K562 (cell line): ENCODE results near the gene ARHGEF7. TPM values are rescaled to one million over a fixed set of nuclear protein-coding genes. Genes with fewer than 3 reads are reported as not detected.

ENCODE experiments used
- ATAC-seq: fragments of 200-7000 bp; cut with Tn5 transposase; 3 replicates; pipeline ENCODE4 v1.9.1; 2020; ENCODE audit warnings: moderate library complexity
- BruUV-seq: library from RNA; stranded (reverse); fragments of 400-500 nt; replicated peaks from 2 replicates; lab custom pipeline; 2021; lab: Mats Ljungman, UMichigan
- CTCF ChIA-PET: fragments of 300-600 bp; formaldehyde crosslinking; extraction: SDS; loops from one replicate; lab custom pipeline; 2021; ENCODE audit warnings: low intra/inter-chr PET ratio; lab: Yijun Ruan, JAX
- POLR2A ChIA-PET: fragments of 300-600, 350-650 bp; sonication (Branson Sonifier 250); formaldehyde crosslinking; extraction: SDS; loops from one replicate; lab custom pipeline; 2021; ENCODE audit warnings: antibody characterized with exemption, inconsistent platforms; lab: Yijun Ruan, JAX
- DNase-seq, 4 experiments: peaks; one replicate each; pipeline versions ENCODE4 v3.0.0 to v3.0.0-alpha.2; 2011 to 2018; ENCODE audit warnings: low spot score in 3 of 4, mixed read lengths in 3 of 4; ENCODE audit errors: extremely low read depth in 1 of 4
- FAIRE-seq: peaks from 2 replicates; lab custom pipeline; 2011; peaks lifted over from hg19 to GRCh38; lab: Jason Lieb, UNC
- H2AFZ ChIP-seq: 2 replicates; pipeline ENCODE4 v1.6.0; 2011; ENCODE audit warnings: low read depth, low read length, control low read depth, inconsistent platforms
- H3K27ac ChIP-seq: fragments of 200-600 bp; 3 replicates; pipeline ENCODE4 v1.8.0; 2011; ENCODE audit warnings: low read depth, mild to moderate bottlenecking, control low read depth, inconsistent platforms, low read length, moderate library complexity, mixed read lengths; ENCODE audit errors: extremely low read depth
- H3K27me3 ChIP-seq, 2 experiments: fragments of 300-600 bp in 1 of 2; 2 replicates in 1 of 2; 3 replicates in 1 of 2; pipeline versions ENCODE4 v1.6.0 to v1.8.0; 2011; ENCODE audit warnings: inconsistent platforms in 2 of 2, low read length in 2 of 2, mild to moderate bottlenecking in 1 of 2, mixed read lengths in 1 of 2, moderate library complexity in 1 of 2; ENCODE audit not compliant: control insufficient read depth in 2 of 2, insufficient read depth in 2 of 2
- H3K36me3 ChIP-seq: fragments of 300-600 bp; 3 replicates; pipeline ENCODE4 v1.8.0; 2011; ENCODE audit warnings: mild to moderate bottlenecking, low read length, inconsistent platforms; ENCODE audit not compliant: control insufficient read depth, insufficient read depth
- H3K4me1 ChIP-seq, 2 experiments: fragments of 200-600 bp in 1 of 2; replicated peaks in 1 of 2; 2 replicates in 1 of 2; 3 replicates in 1 of 2; pipeline versions ENCODE4 v1.5.1 to v1.8.0; 2011; ENCODE audit warnings: inconsistent platforms in 2 of 2, low read length in 2 of 2, mild to moderate bottlenecking in 1 of 2, mixed read lengths in 1 of 2, moderate library complexity in 1 of 2; ENCODE audit not compliant: control insufficient read depth in 2 of 2, insufficient read depth in 2 of 2
- H3K4me2 ChIP-seq: 2 replicates; pipeline ENCODE4 v1.6.1; 2011; ENCODE audit warnings: low read length, control low read depth, inconsistent platforms, mixed read lengths; ENCODE audit not compliant: insufficient read depth
- H3K4me3 ChIP-seq: fragments of 200-600 bp; sonication (generic), shearing (Covaris generic); 2 replicates; pipeline ENCODE4 v1.5.1; 2016; ENCODE audit warnings: control low read depth, inconsistent platforms
- H3K79me2 ChIP-seq: fragments of 200-600 bp; 3 replicates; pipeline ENCODE4 v1.8.0; 2011; ENCODE audit warnings: low read length, inconsistent platforms; ENCODE audit not compliant: control insufficient read depth, insufficient read depth
- H3K9ac ChIP-seq, 2 experiments: 2 replicates each; pipeline versions ENCODE4 v1.6.0 to v1.6.1; 2011; ENCODE audit warnings: low read depth in 2 of 2, low read length in 2 of 2, control low read depth in 1 of 2, inconsistent platforms in 1 of 2, mild to moderate bottlenecking in 1 of 2, mixed read lengths in 1 of 2; ENCODE audit not compliant: insufficient read depth in 1 of 2
- H3K9me1 ChIP-seq: one replicate; pipeline ENCODE4 v1.6.0; 2011; ENCODE audit warnings: inconsistent platforms, mild to moderate bottlenecking, low read length, moderate library complexity; ENCODE audit not compliant: control insufficient read depth, insufficient read depth
- H3K9me3 ChIP-seq: replicated peaks from 2 replicates; pipeline ENCODE4 v1.5.1; 2011; ENCODE audit warnings: low read depth, low read length, inconsistent platforms; ENCODE audit not compliant: control insufficient read depth, insufficient read depth
- H4K20me1 ChIP-seq: replicated peaks from 2 replicates; pipeline ENCODE4 v1.6.1; 2011; ENCODE audit warnings: low read length, inconsistent platforms, mixed read lengths; ENCODE audit not compliant: control insufficient read depth, insufficient read depth
- AFF4 ChIP-seq: sonication (generic); formaldehyde crosslinking; IDR thresholded peaks from 2 replicates; pipeline ENCODE4 v1.8.0; 2023; ENCODE audit warnings: mild to moderate bottlenecking, missing genetic modification reagents
- DEAF1 ChIP-seq: fragments of 450-650 bp; formaldehyde crosslinking; IDR thresholded peaks from 2 replicates; pipeline ENCODE4 v1.4.0; 2020; ENCODE audit warnings: mild to moderate bottlenecking, moderate library complexity
- HMG20B ChIP-seq: fragments of 250-450 bp; sonication (Bioruptor Pico); IDR thresholded peaks from 2 replicates; pipeline ENCODE4 v1.5.0; 2021; ENCODE audit warnings: mild to moderate bottlenecking
- MIER1 ChIP-seq: fragments of 450-650 bp; IDR thresholded peaks from 2 replicates; pipeline ENCODE4 v1.6.1; 2016; ENCODE audit warnings: antibody characterized with exemption, mild to moderate bottlenecking, low read depth
- RBBP5 ChIP-seq: fragments of 200-600 bp; sonication (generic); IDR thresholded peaks from 2 replicates; pipeline ENCODE4 v1.6.1; 2012; ENCODE audit warnings: borderline replicate concordance, mild to moderate bottlenecking, low read length, control low read depth, inconsistent platforms; ENCODE audit not compliant: insufficient read depth, poor library complexity, severe bottlenecking
- RBM15 ChIP-seq: fragments of 200-400 bp; formaldehyde crosslinking; IDR thresholded peaks from 2 replicates; pipeline ENCODE4 v1.6.1; 2018; ENCODE audit warnings: mild to moderate bottlenecking, low read length, moderate library complexity; ENCODE audit not compliant: insufficient read depth
- STAT5A ChIP-seq: IDR thresholded peaks from 2 replicates; pipeline ENCODE4 v1.6.1; 2012; ENCODE audit warnings: low read length, inconsistent platforms, borderline replicate concordance
- TCF3 ChIP-seq: sonication (generic); formaldehyde crosslinking; IDR thresholded peaks from 2 replicates; pipeline ENCODE4 v1.4.0; 2020; ENCODE audit warnings: mild to moderate bottlenecking, missing genetic modification reagents
- TEAD1 ChIP-seq, 2 experiments: fragments of 450-650 bp in 1 of 2; sonication (generic) in 1 of 2; formaldehyde crosslinking; IDR thresholded peaks; 2 replicates each; pipeline versions ENCODE4 v1.4.0 to v1.8.0; 2020 to 2022; ENCODE audit warnings: mild to moderate bottlenecking in 2 of 2, missing genetic modification reagents in 1 of 2
- WGBS: fragments of 100-300 bp; shearing (Covaris generic); methylation state at CpG from one replicate; pipeline ENCODE4 v1.1.6; 2016; ENCODE audit warnings: low coverage, mixed read lengths; ENCODE audit not compliant: insufficient coverage; ENCODE audit errors: missing lambda C conversion rate; 5-methylcytosine and 5-hydroxymethylcytosine counted together
- in situ Hi-C: fragments of 300-500 bp; cut with MboI; formaldehyde crosslinking; loops from 4 replicates; pipeline ENCODE4 v1.15.0; 2018; ENCODE audit warnings: inconsistent platforms, mixed read lengths
- intact Hi-C: fragments of 100-400 bp; cut with micrococcal nuclease; formaldehyde crosslinking; loops from 2 replicates; pipeline ENCODE4 v1.14.2; 2022
- polyA plus RNA-seq, 8 experiments: library from polyadenylated mRNA; depleted of rRNA in 4 of 8; stranded (reverse) in 5 of 8; unstranded in 3 of 8; fragments of >200 nt; fragmentation: Nextera tagmentation in 2 of 8; fragmentation: Illumina TruSeq in 1 of 8; extraction: Ambion mirVana in 2 of 8; extraction: Trizol in 1 of 8; gene quantifications; 2 replicates each; pipeline versions ENCODE4 v1.2.1 to v1.2.3, GENCODE V29; 2011 to 2014; ENCODE audit warnings: inconsistent platforms in 1 of 8, missing spikeins in 1 of 8
- total RNA-seq, 7 experiments: library from RNA; depleted of rRNA in 6 of 7; stranded (reverse); fragments of >200 nt in 6 of 7; fragmentation: Illumina TruSeq in 2 of 7; extraction: Trizol in 2 of 7; gene quantifications; 2 replicates each; pipeline versions ENCODE4 v1.2.1 to v1.2.3, GENCODE V29; 2011 to 2021; ENCODE audit warnings: low replicate concordance in 1 of 7

Gene ARHGEF7
- total and polyA plus RNA-seq, 9 of the 15 experiments (the other 6 are each of a cell fraction or from before 2014, with no cell fraction given): 2.1 to 26.8 (median 17.5) TPM

GRCh38 chr13:111317571-111318345 lies 202.6 kb downstream of the ARHGEF7 start:
- no peak for DNase-seq
- H3K27ac ChIP-seq: no peak overlapping the region
- no peak overlapping the region for H2AFZ ChIP-seq
- no peaks in the 10 kb centered on the region for H3K79me2 ChIP-seq
- no peak overlapping the region for H3K9ac ChIP-seq
- intact Hi-C loops: no loop called here
- WGBS: 7% methylated on average over 23 of the region's 29 CpGs
- FAIRE-seq: no peak
- H3K36me3 ChIP-seq: no peaks in the 10 kb centered on the region
- no peak overlapping the region for H3K4me2 ChIP-seq
- no peaks in the 10 kb centered on the region for H3K9me1 ChIP-seq
- BruUV-seq: no TSS peak
- TF ChIP-seq DEAF1 (CRISPR knock-in tag): no peak
- TF ChIP-seq TEAD1 (CRISPR knock-in tag; IDR thresholded peaks at IDR 0.05): no peak
- no peak for TF ChIP-seq RBM15
- TF ChIP-seq STAT5A: no peak
- no peak for TF ChIP-seq AFF4 (CRISPR knock-in tag)
- no peak for TF ChIP-seq TCF3 (CRISPR knock-in tag)
- no peak for TF ChIP-seq HMG20B (CRISPR knock-in tag)
- no peak for TF ChIP-seq RBBP5
- no peak for TF ChIP-seq MIER1
- H4K20me1 ChIP-seq: no peaks in the 10 kb centered on the region
- H3K27me3 ChIP-seq: peaks cover 0 to 42% of the 10 kb centered on the region in 2 experiments; a peak in 4 of 5 replicates
- no peak for ATAC-seq
- in situ Hi-C loops: no loop called here
- H3K4me3 ChIP-seq: no peak overlapping the region
- H3K4me1 ChIP-seq: peaks cover 0 to 6% of the 10 kb centered on the region in 2 experiments; a peak in 2 of 5 replicates
- no peaks in the 10 kb centered on the region for H3K9me3 ChIP-seq
- ChIA-PET CTCF (no interaction called here), POLR2A (no interaction called here)
